ENCODE results near the gene RXRA. TPM values are rescaled to one million over a fixed set of nuclear protein-coding genes. Genes with fewer than 3 reads are reported as not detected.

The RXRA gene
- total RNA-seq, 1 experiment from 2014 or later: 22.6 TPM

Other genes starting within 250 kb of the RXRA start
- gene WDR5, start 190.4 kb upstream of the RXRA start, total RNA-seq (2014; rRNA removed; shearing (Covaris generic)): 21.6 and 36.2 TPM in 2 replicates
- gene RNU6ATAC, start 161.9 kb upstream of the RXRA start, total RNA-seq (2014; rRNA removed; shearing (Covaris generic)): not detected in 2 replicates

Measured in M059J (cell line).